ENCODE results near the gene CCDC102A.

The CCDC102A gene

GRCh38 chr16:57536306-57537193, at the start of gene CCDC102A:
Gene CCDC102A, minus strand, starts transcription at chr16:57536571. Its CDS starts 7,394 bp downstream, at chr16:57529177.
- TF ChIP-seq, protein P1, sequence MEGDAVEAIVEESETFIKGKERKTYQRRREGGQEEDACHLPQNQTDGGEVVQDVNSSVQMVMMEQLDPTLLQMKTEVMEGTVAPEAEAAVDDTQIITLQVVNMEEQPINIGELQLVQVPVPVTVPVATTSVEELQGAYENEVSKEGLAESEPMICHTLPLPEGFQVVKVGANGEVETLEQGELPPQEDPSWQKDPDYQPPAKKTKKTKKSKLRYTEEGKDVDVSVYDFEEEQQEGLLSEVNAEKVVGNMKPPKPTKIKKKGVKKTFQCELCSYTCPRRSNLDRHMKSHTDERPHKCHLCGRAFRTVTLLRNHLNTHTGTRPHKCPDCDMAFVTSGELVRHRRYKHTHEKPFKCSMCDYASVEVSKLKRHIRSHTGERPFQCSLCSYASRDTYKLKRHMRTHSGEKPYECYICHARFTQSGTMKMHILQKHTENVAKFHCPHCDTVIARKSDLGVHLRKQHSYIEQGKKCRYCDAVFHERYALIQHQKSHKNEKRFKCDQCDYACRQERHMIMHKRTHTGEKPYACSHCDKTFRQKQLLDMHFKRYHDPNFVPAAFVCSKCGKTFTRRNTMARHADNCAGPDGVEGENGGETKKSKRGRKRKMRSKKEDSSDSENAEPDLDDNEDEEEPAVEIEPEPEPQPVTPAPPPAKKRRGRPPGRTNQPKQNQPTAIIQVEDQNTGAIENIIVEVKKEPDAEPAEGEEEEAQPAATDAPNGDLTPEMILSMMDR (IDR thresholded peaks at IDR 0.05; ENCODE audit: low read depth, low read length): no peak
- DNase-seq (ENCODE audit: extremely low read depth, low read depth): peak; percentile 5

DNA sequence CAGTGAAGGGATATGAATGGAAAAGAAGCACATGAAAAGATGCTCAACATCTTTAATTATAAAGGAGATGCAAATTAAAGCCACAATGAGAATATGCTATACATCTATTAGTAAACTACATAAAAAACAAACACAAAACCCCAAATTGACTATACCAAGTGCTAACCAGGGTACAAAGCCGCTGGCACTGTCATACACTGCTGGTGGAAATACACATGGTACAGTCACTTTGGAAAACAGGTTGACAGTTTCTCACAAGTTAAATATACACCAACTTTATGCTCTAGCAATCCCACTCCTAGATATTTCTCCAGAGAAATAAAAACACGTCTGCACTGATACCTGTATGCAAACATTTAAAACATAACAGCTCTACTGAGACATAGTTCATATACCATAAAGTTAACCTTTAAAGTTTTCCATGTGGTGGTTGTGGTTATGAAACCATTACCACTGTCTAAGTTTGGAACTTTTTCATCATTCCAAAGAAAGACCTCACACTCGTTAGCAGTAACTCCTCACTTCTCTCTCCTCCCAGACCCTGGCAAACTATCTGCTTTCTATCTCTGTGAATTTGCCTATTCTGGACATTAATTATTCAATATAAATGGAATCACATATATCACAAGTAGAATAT, 48.8 kb upstream of the CCDC102A start:
- TF ChIP-seq, protein P1 (IDR thresholded peaks at IDR 0.05; ENCODE audit: low read depth, low read length): no peak

DNA sequence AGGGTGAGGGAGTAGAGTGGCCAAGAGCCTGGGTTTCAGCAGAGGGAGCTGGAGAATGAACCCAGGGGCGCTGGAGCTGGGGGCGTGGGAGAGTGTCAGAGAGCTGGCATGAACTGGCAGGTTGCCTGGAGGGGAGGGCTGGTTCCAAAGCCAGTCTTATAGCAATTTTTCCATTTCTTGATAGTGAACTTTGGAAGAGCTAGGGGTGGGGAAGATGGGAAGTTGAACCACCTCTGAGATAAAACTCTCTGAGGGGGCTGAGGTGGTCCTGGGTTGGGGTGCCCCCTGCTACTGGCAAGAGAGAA, 42.9 kb upstream of the CCDC102A start:
- DNase-seq (ENCODE audit: extremely low read depth, low read depth): no peak
- TF ChIP-seq, protein P1 (IDR thresholded peaks at IDR 0.05; ENCODE audit: low read depth, low read length): no peak

More for the DNA sequence above, 48.8 kb upstream of the CCDC102A start:
- no peak for DNase-seq (ENCODE audit: extremely low read depth, low read depth)

DNA sequence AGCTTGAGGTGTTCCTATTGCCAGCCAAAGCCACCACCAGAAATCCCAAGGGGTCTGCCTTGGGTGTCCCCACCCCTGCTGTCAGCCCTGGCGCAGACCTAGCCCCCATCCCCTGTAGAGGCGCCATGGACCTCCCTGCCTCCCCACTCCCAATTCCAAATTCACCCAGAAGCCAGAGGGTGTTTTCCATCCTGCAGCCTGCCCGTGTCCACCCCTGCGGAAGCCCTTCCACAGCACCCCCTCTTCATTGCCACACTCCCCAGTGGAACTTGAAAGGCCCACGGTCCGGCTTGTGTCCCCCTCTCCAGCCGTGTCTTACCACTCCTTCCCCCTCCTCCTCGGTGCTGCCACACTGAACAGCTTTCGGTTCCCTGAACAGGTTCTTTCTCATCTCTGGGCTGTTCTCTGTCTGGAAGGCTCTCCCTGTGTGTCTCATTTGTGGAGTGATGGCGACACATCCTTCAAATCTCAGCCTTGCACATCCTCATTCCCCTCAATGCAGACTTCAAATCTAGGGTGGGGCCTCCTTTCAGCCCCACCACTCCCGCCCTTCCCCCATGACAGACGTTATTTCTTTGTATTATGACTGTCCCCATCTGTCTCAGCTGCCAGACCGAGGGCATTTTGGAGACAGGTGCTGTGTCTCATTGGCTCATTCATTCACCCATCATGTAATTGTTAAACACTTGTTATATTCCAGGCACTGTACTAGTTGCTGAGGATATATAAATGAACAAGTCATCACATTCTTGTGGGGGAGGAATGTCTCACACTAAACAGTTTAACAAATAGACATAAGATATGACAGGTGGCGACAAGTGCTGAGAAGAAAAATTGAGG, 42.4 kb upstream of the CCDC102A start:
- DNase-seq (ENCODE audit: extremely low read depth, low read depth): no peak

GRCh38 chr16:57577691-57578224, 41.4 kb upstream of the CCDC102A start:
- TF ChIP-seq, protein P1 (IDR thresholded peaks at IDR 0.05; ENCODE audit: low read depth, low read length): no peak
- no peak for DNase-seq (ENCODE audit: extremely low read depth, low read depth)

More for the DNA sequence above, 42.4 kb upstream of the CCDC102A start:
- TF ChIP-seq, protein P1 (IDR thresholded peaks at IDR 0.05; ENCODE audit: low read depth, low read length): no peak

DNA sequence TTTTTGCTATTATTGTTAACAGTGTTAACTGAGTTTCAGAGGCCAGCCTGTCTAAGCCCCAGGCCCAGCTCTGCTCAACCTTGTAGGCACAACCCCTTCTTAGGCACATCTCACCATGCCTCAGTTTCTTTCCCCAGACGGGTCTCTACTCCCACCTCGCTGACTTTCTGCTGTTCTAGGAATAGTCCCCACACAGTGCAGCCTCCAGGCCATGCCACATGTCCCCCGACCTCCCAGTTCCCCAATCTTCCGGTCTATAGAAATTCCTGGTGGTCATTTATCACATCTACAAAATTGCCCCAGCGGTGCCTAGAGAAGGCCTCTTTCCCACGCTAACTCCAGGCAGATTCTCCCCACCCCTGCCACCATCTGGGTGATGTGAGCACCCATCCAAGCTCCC, 40.8 kb upstream of the CCDC102A start:
- TF ChIP-seq, protein P1 (IDR thresholded peaks at IDR 0.05; ENCODE audit: low read depth, low read length): no peak
- DNase-seq (ENCODE audit: extremely low read depth, low read depth): no peak

Data from AG09319 (cell line).